OCI-LY7 (cell line): ENCODE results near the gene SF3A1. TPM values are rescaled to one million over a fixed set of nuclear protein-coding genes. Genes with fewer than 3 reads are reported as not detected.

Experiments used
- BruUV-seq: library from RNA; stranded (reverse); fragments of 400-500 nt; replicated peaks from 2 replicates; lab custom pipeline; 2021; lab: Mats Ljungman, UMichigan
- CTCF ChIA-PET: fragments of 300-600 bp; sonication (Branson Sonifier 250); formaldehyde crosslinking; loops from one replicate; lab custom pipeline; 2022; ENCODE audit warnings: antibody characterized with exemption; ENCODE audit not compliant: unreplicated experiment; lab: Charles Lee
- POLR2A ChIA-PET: fragments of 300-600 bp; sonication (Branson Sonifier 250); formaldehyde crosslinking; loops from one replicate; lab custom pipeline; 2022; ENCODE audit warnings: antibody characterized with exemption; lab: Charles Lee
- DNase-seq: peaks from one replicate; pipeline ENCODE4 v3.0.0-alpha.2; 2015; ENCODE audit warnings: low spot score
- H2AFZ ChIP-seq: fragments of 200-600 bp; sonication (generic), shearing (Covaris generic); 2 replicates; pipeline ENCODE4 v1.6.1; 2014; ENCODE audit warnings: mild to moderate bottlenecking, antibody characterized with exemption, low read length, moderate library complexity
- H3K27ac ChIP-seq: fragments of 200-600 bp; sonication (generic); 2 replicates; pipeline ENCODE4 v1.5.1; 2014; ENCODE audit warnings: mixed run types, low read depth, mild to moderate bottlenecking, moderate library complexity, low read length, inconsistent platforms; ENCODE audit not compliant: poor library complexity, severe bottlenecking
- H3K36me3 ChIP-seq: fragments of 200-600 bp; sonication (generic); 2 replicates; pipeline ENCODE4 v1.6.1; 2014; ENCODE audit warnings: mild to moderate bottlenecking, antibody characterized with exemption, low read length, moderate library complexity, mixed read lengths; ENCODE audit not compliant: insufficient read depth
- H3K4me1 ChIP-seq: fragments of 200-600 bp; sonication (generic); 2 replicates; pipeline ENCODE4 v1.5.1; 2014; ENCODE audit warnings: mild to moderate bottlenecking, low read length; ENCODE audit not compliant: insufficient read depth, poor library complexity, severe bottlenecking
- H3K4me2 ChIP-seq: fragments of 200-600 bp; sonication (generic); 2 replicates; pipeline ENCODE4 v1.6.1; 2014; ENCODE audit warnings: mild to moderate bottlenecking, low read length
- H3K4me3 ChIP-seq: fragments of 200-600 bp; sonication (generic); 2 replicates; pipeline ENCODE4 v1.5.1; 2014; ENCODE audit warnings: mild to moderate bottlenecking, low read depth, low read length; ENCODE audit not compliant: poor library complexity, severe bottlenecking
- H3K79me2 ChIP-seq: fragments of 200-600 bp; sonication (generic); 2 replicates; pipeline ENCODE4 v1.6.1; 2016; ENCODE audit warnings: low read depth, mild to moderate bottlenecking, low read length, moderate library complexity, mixed read lengths; ENCODE audit not compliant: insufficient read depth
- H3K9me2 ChIP-seq: fragments of 200-600 bp; sonication (generic); 2 replicates; pipeline ENCODE4 v1.6.1; 2016; ENCODE audit warnings: mild to moderate bottlenecking, low read length, mixed read lengths; ENCODE audit not compliant: insufficient read depth
- H3K9me3 ChIP-seq: fragments of 200-600 bp; sonication (generic); 2 replicates; pipeline ENCODE4 v1.6.1; 2014; ENCODE audit warnings: mild to moderate bottlenecking, mixed run types, low read length, mixed read lengths
- H4K20me1 ChIP-seq: fragments of 200-600 bp; sonication (generic); 2 replicates; pipeline ENCODE4 v1.6.1; 2014; ENCODE audit warnings: mild to moderate bottlenecking, antibody characterized with exemption, low read length, moderate library complexity, mixed read lengths; ENCODE audit not compliant: insufficient read depth
- EZH2phosphoT487 ChIP-seq: fragments of 200-600 bp; sonication (generic); IDR thresholded peaks from 2 replicates; pipeline ENCODE4 v1.6.1; 2018; ENCODE audit warnings: low read depth, borderline replicate concordance, mild to moderate bottlenecking, mixed run types, antibody characterized with exemption, low read length, moderate library complexity, mixed read lengths
- intact Hi-C: fragments of 100-400 bp; cut with micrococcal nuclease; formaldehyde crosslinking; loops from one replicate; pipeline ENCODE4 v1.10.0; 2022; ENCODE audit not compliant: unreplicated experiment
- total RNA-seq, 2 experiments: library from RNA; depleted of rRNA in 1 of 2; stranded (reverse); fragments of >200 nt in 1 of 2; shearing (Covaris generic) in 1 of 2; gene quantifications; 2 replicates each; pipeline ENCODE4 v1.2.3, GENCODE V29; 2014 to 2022
- TF ChIP-seq, protein P1 (sequence below): fragments of 200-600 bp; sonication (generic); conservative IDR thresholded peaks from 2 replicates; pipeline ENCODE4 v1.5.1; 2014; ENCODE audit warnings: mild to moderate bottlenecking, antibody characterized with exemption, low read length, moderate library complexity, mixed read lengths

The SF3A1 gene
- total RNA-seq, 2 experiments from 2014 or later, result 71.8 to 200 TPM

DNA sequence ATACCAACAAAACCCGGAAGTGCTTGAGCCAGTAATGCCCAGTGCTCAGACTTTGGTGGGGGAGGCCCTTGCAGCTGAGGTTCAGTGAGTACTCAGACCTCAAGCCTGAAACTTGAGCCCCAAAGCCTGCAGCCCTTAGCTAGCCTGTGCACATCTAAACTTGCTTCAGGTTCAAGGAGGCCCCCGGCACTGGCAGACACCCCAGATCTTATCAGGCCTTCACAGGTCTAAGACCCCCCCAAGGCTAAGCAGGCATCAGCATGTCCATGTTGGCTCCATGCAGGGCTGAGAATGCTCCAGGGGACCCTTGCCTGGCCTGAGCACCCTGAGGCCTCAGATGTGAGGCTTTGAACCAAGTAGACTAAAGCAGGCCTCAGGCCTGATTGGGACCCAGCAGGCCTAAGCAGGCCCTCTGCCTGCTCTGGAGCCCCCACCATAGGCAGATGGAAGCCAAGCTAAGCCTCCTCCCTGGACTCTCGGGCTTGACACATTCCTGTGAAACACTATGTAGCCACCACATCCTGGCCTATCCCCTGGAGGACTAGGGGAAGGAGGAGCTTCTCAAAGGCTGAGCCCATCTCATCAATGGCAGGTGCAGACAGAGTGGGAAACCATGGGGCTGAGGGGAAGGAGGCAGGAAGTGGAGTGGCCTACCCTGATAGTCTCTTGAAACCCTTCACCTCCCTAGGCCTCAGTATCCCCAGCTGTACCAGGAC lies 66.2 kb downstream of the SF3A1 start:
- peaks cover 11% of the 10 kb centered on the region; the same call in 1 of the 2 replicates for H3K36me3 ChIP-seq

DNA sequence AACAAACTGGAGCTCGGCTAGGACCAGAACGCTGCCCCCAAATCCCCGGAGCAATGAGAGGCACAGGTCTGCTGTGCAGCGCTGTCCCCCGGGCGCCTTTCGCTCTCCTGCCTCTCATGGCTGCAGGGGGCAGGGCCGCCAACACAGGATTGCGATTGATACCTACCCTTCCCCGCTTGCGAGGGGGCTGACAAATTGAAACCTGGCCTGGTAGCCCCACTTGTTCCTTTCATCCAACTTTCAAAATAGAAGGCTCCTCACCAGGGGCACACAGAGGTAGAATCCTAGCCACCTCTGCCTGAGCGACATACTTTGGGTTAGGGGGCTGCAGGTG lies 66.7 kb downstream of the SF3A1 start:
- peak overlapping the region; percentile 64 for H3K27ac ChIP-seq
- CTCF ChIA-PET, result interaction anchor here (0.7 kb wide), 1 partner anchor 97 kb away, joined by 3 read pairs; the partner anchor contains the start of gene RNF215
- no peaks in the 10 kb centered on the region for H3K79me2 ChIP-seq
- peak overlapping the region; percentile 82 for H3K4me2 ChIP-seq
- H3K9me2 ChIP-seq, result no peaks in the 10 kb centered on the region
- intact Hi-C loops, result loop anchor here (1.0 to 10.0 kb wide), 2 partner anchors 37 to 195 kb away; no protein-coding TSS in a partner anchor
- POLR2A ChIA-PET, result interaction anchor here (0.5 to 3.3 kb wide), 4 partner anchors 11 to 149 kb away, joined by 3 to 14 read pairs (median 3); partner anchors contain the start of gene TBC1D10A
- DNase-seq, result no peak
- no peaks in the 10 kb centered on the region for H4K20me1 ChIP-seq
- BruUV-seq, result no TSS peak
- peaks cover 31% of the 10 kb centered on the region for H3K4me1 ChIP-seq
- peak overlapping the region; percentile 66; the same call in 1 of the 2 replicates for H2AFZ ChIP-seq
- TF ChIP-seq, protein P1, sequence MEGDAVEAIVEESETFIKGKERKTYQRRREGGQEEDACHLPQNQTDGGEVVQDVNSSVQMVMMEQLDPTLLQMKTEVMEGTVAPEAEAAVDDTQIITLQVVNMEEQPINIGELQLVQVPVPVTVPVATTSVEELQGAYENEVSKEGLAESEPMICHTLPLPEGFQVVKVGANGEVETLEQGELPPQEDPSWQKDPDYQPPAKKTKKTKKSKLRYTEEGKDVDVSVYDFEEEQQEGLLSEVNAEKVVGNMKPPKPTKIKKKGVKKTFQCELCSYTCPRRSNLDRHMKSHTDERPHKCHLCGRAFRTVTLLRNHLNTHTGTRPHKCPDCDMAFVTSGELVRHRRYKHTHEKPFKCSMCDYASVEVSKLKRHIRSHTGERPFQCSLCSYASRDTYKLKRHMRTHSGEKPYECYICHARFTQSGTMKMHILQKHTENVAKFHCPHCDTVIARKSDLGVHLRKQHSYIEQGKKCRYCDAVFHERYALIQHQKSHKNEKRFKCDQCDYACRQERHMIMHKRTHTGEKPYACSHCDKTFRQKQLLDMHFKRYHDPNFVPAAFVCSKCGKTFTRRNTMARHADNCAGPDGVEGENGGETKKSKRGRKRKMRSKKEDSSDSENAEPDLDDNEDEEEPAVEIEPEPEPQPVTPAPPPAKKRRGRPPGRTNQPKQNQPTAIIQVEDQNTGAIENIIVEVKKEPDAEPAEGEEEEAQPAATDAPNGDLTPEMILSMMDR, result peak; percentile 35; the same call in 1 of the 2 replicates
- no peak for TF ChIP-seq EZH2phosphoT487
- H3K36me3 ChIP-seq, result peaks cover 11% of the 10 kb centered on the region; the same call in 1 of the 2 replicates
- peak overlapping the region; percentile 71 for H3K4me3 ChIP-seq
- H3K9me3 ChIP-seq, result no peaks in the 10 kb centered on the region

More for the DNA sequence above, 66.2 kb downstream of the SF3A1 start:
- ChIA-PET CTCF (interaction anchor here (0.7 kb wide), 1 partner anchor 97 kb away, joined by 3 read pairs; the partner anchor contains the start of gene RNF215), POLR2A (interaction anchor here (0.5 to 3.3 kb wide), 5 partner anchors 10 to 148 kb away, joined by 3 to 14 read pairs (median 3); partner anchors contain the start of gene TBC1D10A)
- H3K9me2 ChIP-seq, result no peaks in the 10 kb centered on the region
- peak overlapping the region; percentile 64 for H3K27ac ChIP-seq
- BruUV-seq, result no TSS peak
- no peak overlapping the region for H2AFZ ChIP-seq
- no peaks in the 10 kb centered on the region for H3K9me3 ChIP-seq
- H3K79me2 ChIP-seq, result no peaks in the 10 kb centered on the region
- no peak for TF ChIP-seq EZH2phosphoT487
- TF ChIP-seq, protein P1, result no peak
- H3K4me3 ChIP-seq, result peak overlapping the region; percentile 71
- DNase-seq, result peak; percentile 58
- intact Hi-C loops, result no loop called here
- peak overlapping the region; percentile 82 for H3K4me2 ChIP-seq
- H4K20me1 ChIP-seq, result no peaks in the 10 kb centered on the region
- H3K4me1 ChIP-seq, result peaks cover 31% of the 10 kb centered on the region
